Thyroid gland (tissue), 4 donors: ENCODE results near the gene PLEKHS1. TPM values are rescaled to one million over a fixed set of nuclear protein-coding genes. Genes with fewer than 3 reads are reported as not detected.
A peak's percentile ranks its signal among the peaks of the same experiment; 100 is the strongest.

Experiments used
- DNase-seq, 2 donors: peaks; one replicate each; pipeline ENCODE4 v3.0.0-alpha.2; 2019
- H3K27ac ChIP-seq, 3 donors: fragments of 200-600 bp; sonication (generic); 1 replicate in 2 of 3; 2 replicates in 1 of 3; pipeline ENCODE4 v1.5.1; 2016 to 2019; ENCODE audit warnings: mild to moderate bottlenecking in 1 of 3, moderate library complexity in 1 of 3
- H3K27me3 ChIP-seq: fragments of 200-600 bp; sonication (generic); one replicate; pipeline ENCODE4 v1.5.1; 2019
- H3K36me3 ChIP-seq, 2 donors: fragments of 200-600 bp; sonication (generic); one replicate each; pipeline ENCODE4 v1.5.1; 2016 to 2019
- H3K4me1 ChIP-seq, 2 donors: fragments of 200-600 bp; sonication (generic); one replicate each; pipeline ENCODE4 v1.5.1; 2017 to 2019
- H3K4me3 ChIP-seq, 3 donors: fragments of 200-600 bp; sonication (generic); replicated peaks in 1 of 3; 1 replicate in 2 of 3; 2 replicates in 1 of 3; pipeline ENCODE4 v1.5.1; 2016; ENCODE audit warnings: mild to moderate bottlenecking in 1 of 3
- H3K9me3 ChIP-seq: fragments of 200-600 bp; sonication (generic); one replicate; pipeline ENCODE4 v1.5.1; 2017
- POLR2A ChIP-seq, 2 donors: fragments of 450-650 bp; IDR thresholded peaks; one replicate each; pipeline ENCODE4 v1.6.1; 2017; ENCODE audit warnings: antibody characterized with exemption in 2 of 2, mild to moderate bottlenecking in 2 of 2, moderate library complexity in 1 of 2
- WGBS, 2 donors: methylation state at CpG; one replicate each; pipeline ENCODE4 v1.1.5; 2017; 5-methylcytosine and 5-hydroxymethylcytosine counted together
- intact Hi-C: fragments of 100-400 bp; cut with DNase I; formaldehyde crosslinking; loops from one replicate; pipeline ENCODE4 v1.15.1; 2023
- total RNA-seq, 4 donors: library from RNA; depleted of rRNA; stranded (reverse); fragments of >200 nt; gene quantifications; one replicate each; pipeline ENCODE4 v1.2.3, GENCODE V29; 2016
- TF ChIP-seq, protein P1 (sequence below), 6 experiments: fragments of 200-600 bp in 3 of 6; fragments of 450-650 bp in 3 of 6; sonication (generic) in 3 of 6; IDR thresholded peaks; one replicate each; pipeline ENCODE4 v1.5.1; 2016 to 2019; ENCODE audit warnings: antibody characterized with exemption in 6 of 6, mild to moderate bottlenecking in 2 of 6, inconsistent platforms in 1 of 6, moderate library complexity in 1 of 6

PLEKHS1 gene
- total RNA-seq, 4 donors from 2014 or later = not detected

- intact Hi-C loops = no loop called here
- Histone ChIP-seq H3K9me3 (no peaks in the 10 kb centered on the region), H3K4me3 (no peak overlapping the region), H3K36me3 (no peaks in the 10 kb centered on the region), H3K27me3 (no peaks in the 10 kb centered on the region), H3K27ac (no peak overlapping the region), H3K4me1 (peaks cover 0 to 4% of the 10 kb centered on the region in 2 donors)
- TF ChIP-seq POLR2A (IDR thresholded peaks at IDR 0.05) = no peak
- WGBS, 2 donors = 65 to 67% methylated on average over 3 of the region's 3 CpGs
- DNase-seq = peak; percentile 25 to 45
These were observed 5.1 kb upstream of the PLEKHS1 start for GRCh38 chr10:113746217-113746957.

GRCh38 chr10:113752553-113752952, 1.1 kb downstream of the PLEKHS1 start:
- Histone ChIP-seq H3K4me1 (no peaks in the 10 kb centered on the region), H3K27me3 (no peaks in the 10 kb centered on the region), H3K9me3 (no peaks in the 10 kb centered on the region), H3K27ac (no peak overlapping the region), H3K4me3 (no peak overlapping the region), H3K36me3 (no peaks in the 10 kb centered on the region)
- 33 to 90% methylated on average over 1 of the region's 1 CpG for WGBS, 2 donors
- intact Hi-C loops = no loop called here
- no peak for DNase-seq
- TF ChIP-seq, protein P1, sequence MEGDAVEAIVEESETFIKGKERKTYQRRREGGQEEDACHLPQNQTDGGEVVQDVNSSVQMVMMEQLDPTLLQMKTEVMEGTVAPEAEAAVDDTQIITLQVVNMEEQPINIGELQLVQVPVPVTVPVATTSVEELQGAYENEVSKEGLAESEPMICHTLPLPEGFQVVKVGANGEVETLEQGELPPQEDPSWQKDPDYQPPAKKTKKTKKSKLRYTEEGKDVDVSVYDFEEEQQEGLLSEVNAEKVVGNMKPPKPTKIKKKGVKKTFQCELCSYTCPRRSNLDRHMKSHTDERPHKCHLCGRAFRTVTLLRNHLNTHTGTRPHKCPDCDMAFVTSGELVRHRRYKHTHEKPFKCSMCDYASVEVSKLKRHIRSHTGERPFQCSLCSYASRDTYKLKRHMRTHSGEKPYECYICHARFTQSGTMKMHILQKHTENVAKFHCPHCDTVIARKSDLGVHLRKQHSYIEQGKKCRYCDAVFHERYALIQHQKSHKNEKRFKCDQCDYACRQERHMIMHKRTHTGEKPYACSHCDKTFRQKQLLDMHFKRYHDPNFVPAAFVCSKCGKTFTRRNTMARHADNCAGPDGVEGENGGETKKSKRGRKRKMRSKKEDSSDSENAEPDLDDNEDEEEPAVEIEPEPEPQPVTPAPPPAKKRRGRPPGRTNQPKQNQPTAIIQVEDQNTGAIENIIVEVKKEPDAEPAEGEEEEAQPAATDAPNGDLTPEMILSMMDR (IDR thresholded peaks at IDR 0.05) = no peak
- TF ChIP-seq POLR2A (IDR thresholded peaks at IDR 0.05) = no peak

DNA sequence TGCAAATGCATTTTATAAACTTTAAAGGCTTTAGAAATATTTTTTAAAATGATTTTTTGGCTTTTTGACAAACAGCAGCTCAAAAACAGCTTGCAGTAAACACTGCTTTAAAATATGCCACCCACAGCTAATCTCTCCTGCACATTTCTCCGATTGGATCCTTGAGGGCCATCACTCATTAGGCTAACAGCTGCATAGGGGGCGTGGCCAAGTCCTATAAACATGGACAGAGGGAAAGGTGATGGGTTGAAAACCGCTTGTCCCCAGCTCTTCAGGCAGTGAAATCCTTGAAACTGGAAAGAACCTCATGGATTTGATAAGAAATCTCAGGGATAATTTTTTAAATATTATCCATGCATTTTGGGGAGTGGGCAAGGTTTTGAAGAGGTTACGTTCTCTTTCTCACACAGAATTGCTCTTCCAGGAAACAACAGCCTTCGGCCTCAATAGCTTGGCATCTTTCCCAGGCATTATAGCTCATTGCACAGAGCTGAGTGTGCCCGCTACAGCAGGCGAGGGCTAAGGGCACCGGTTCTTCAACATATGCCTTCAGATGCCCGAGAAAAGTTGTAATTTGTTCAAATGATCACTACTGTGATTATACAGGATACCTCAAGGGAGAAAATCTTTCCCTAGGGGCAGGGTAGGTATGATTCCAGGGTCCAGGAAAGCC, 1.7 kb downstream of the PLEKHS1 start:
- no peaks in the 10 kb centered on the region for H3K27me3 ChIP-seq
- DNase-seq = peak; percentile 3 to 13
- no peaks in the 10 kb centered on the region for H3K36me3 ChIP-seq
- WGBS, 2 donors = 36 to 38% methylated on average over 9 of the region's 9 CpGs
- no peak overlapping the region for H3K27ac ChIP-seq
- intact Hi-C loops = no loop called here
- TF ChIP-seq, protein P1 (IDR thresholded peaks at IDR 0.05) = no peak
- TF ChIP-seq POLR2A (IDR thresholded peaks at IDR 0.05) = no peak
- no peaks in the 10 kb centered on the region for H3K9me3 ChIP-seq
- no peaks in the 10 kb centered on the region for H3K4me1 ChIP-seq
- no peak overlapping the region for H3K4me3 ChIP-seq

GRCh38 chr10:113754125-113754524, 2.6 kb downstream of the PLEKHS1 start:
- DNase-seq = no peak
- no peaks in the 10 kb centered on the region for H3K9me3 ChIP-seq
- 79 to 96% methylated on average over 2 to 3 of the region's 3 CpGs for WGBS, 2 donors
- no peaks in the 10 kb centered on the region for H3K27me3 ChIP-seq
- H3K4me1 ChIP-seq = no peaks in the 10 kb centered on the region
- H3K27ac ChIP-seq = no peak overlapping the region
- no peak overlapping the region for H3K4me3 ChIP-seq
- H3K36me3 ChIP-seq = no peaks in the 10 kb centered on the region
- TF ChIP-seq, protein P1 (IDR thresholded peaks at IDR 0.05) = no peak
- TF ChIP-seq POLR2A (IDR thresholded peaks at IDR 0.05) = no peak
- intact Hi-C loops = no loop called here

GRCh38 chr10:113754768-113755167, 3.3 kb downstream of the PLEKHS1 start:
- Histone ChIP-seq H3K27ac (no peak overlapping the region), H3K36me3 (no peaks in the 10 kb centered on the region), H3K27me3 (no peaks in the 10 kb centered on the region), H3K9me3 (no peaks in the 10 kb centered on the region), H3K4me1 (no peaks in the 10 kb centered on the region), H3K4me3 (no peak overlapping the region)
- intact Hi-C loops = no loop called here
- TF ChIP-seq POLR2A (IDR thresholded peaks at IDR 0.05) = no peak
- TF ChIP-seq, protein P1 (IDR thresholded peaks at IDR 0.05) = no peak
- no peak for DNase-seq
- WGBS, 2 donors = 79 to 82% methylated on average over 9 of the region's 9 CpGs
